Measurements from ENCODE around the gene PCSK9.
"Not testable (repeated sequence)": the region's sequence is repeated elsewhere in the genome, so short reads cannot be mapped to it uniquely, and the experiment has no call there.

PCSK9 gene

DNA sequence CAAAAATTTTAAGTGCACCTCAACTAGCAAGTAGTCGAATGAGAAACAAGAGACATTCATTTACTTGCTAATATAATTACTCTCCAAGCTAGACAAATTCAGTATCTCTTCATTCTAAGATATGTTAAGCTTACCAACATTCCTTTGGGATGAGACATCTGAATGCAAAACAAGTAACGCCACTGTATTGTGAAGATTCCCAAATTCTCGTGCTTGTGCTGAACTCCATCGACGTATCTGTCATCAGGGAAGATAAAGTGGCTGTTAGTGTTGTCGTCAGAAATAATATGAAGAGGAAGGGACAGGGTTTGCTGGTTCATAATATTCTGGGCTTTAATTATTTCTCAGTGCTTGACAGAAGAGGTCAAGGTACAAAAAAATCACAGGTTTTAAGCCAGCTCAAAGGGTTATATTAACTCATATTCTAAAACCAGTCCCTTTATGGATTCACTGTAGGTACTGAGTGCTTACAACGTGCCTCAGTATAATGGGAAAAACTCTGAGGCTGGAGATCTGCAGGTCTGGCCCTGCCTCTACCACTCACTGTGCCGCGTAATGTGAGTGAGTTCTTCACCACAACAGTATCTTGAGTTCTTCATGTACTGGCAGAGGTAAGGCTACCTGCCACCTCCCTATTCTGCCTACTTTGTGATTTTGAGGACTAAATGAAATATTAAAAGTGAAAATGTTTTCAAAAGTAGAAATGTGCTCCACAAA, 42.0 kb downstream of the PCSK9 start:
- DNase-seq (no peak), ATAC-seq (no peak)

DNA sequence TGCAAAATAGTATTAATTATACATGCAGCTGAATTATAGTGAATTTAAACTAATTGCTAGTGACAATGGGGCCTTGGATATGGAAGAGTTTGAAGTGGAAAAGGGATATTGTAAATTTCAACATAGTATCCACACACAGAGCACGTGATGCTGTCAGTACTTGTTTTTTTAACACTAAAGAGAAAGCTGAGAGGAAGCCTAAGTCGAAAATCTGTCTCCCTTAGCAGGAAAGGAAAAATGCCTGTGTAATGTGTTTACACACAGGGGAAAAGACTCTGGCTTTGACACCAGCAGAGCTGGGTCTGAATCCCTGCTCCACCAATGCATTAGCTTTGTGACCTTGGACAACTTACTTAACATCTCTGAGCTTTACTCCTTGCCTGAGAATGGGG, 42.6 kb downstream of the PCSK9 start:
- no peak for DNase-seq
- no peak for ATAC-seq

DNA sequence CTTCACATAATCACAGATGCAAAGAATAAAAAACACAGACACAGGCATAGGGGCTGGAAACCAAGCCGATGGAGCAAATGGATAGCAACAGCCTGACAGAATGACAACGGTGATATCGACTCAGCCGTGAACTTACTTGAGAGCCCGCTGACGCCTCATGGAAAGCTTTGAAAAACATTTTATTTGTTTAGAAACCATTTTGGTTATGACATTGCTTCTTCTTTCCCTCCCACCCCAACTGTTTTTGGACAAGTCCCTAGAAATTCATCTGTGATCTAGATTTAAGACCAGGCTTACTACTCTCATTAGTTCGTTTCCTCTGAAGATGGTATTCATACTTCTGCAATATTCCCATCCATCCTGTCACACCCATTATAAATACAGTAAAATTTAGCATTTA, 44.9 kb downstream of the PCSK9 start:
- no peak for ATAC-seq
- no peak for DNase-seq

DNA sequence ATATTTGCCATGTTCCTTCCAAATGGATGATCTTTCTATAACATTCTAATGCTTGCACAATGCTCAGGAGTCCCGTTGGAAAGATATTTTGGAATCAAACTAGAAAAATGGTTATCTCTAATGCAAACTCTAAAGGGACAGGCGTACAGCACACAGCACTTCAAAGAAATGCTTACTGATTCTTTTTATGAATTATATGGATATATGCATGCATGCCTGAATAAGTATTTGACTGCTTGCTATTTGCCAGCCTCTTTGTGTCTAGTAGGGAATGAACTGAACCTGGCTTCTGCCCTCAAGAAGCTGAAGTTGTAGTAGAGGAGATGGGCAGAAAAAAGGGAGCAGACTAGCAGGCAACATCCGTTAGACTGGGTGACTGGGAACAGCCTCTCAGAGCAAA, 48.1 kb downstream of the PCSK9 start:
- DNase-seq (no peak), ATAC-seq (no peak)

DNA sequence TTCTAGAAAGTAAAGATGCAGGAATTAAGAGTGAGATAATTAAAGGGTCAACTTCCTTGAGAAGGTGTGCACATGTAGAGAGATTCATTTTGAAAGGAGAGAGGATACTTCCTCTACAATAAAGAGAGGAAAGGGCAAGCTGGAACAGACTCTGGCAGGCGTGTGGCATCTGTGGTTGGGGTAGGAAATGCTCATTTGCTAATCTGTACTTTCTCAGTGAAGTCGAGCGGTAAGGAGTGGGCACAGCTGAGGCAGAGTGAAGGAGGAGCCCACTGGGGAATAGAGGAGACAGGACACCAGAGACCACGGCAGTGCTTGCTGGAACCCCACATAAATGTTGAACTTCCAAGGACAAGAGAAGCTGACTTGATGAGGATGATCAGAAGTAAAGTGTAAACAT, 49.1 kb downstream of the PCSK9 start:
- ATAC-seq, result peak; percentile 82

GRCh38 chr1:55089683-55090082, 50.3 kb downstream of the PCSK9 start:
- no peak for DNase-seq
- ATAC-seq, result no peak

More for the DNA sequence above, 49.1 kb downstream of the PCSK9 start:
- DNase-seq, result no peak

- DNase-seq (no peak), ATAC-seq (no peak)
Measured at GRCh38 chr1:55092475-55092874, 53.1 kb downstream of the PCSK9 start.

DNA sequence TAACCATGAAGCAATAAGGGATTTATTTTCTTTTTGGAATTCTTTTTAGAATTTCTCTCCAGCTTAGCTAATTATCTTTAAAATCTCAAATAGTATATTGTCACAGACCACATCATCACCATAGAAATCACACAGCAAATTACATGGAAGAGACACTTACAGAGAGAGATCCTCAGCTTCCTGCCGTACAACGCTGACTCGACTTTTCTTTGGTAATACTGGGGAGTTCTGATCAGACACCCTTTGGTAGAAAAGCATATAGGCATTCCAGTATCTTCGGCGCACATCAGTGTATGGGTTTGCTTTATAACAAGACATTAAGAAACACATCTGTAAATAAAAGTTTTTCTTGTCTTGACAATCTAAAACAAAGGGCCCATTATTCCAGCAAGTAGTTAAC, 55.7 kb downstream of the PCSK9 start:
- ATAC-seq (no peak), DNase-seq (no peak)

GRCh38 chr1:55103891-55104290, 64.5 kb downstream of the PCSK9 start:
- no peak for ATAC-seq
- no peak for DNase-seq

DNA sequence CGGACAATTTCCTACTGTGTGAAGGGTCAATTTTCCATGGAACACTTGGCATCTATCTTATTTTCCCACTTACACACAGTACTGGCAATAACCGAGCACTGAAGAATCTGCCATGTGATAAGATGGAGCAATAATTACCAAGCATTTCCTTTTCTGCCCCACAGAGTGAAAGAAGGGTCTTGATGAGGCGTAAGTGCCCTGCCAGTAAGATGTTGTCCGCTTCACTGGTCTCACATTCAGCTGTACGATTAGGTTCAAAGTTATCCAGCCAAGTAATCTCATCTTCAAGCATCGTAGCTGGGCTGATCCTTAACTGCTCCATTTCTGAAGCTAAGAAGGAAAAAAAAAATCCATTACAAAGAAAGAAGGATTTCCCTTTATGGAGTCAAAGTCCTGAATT, 67.8 kb downstream of the PCSK9 start:
- DNase-seq (no peak), ATAC-seq (no peak)

- ATAC-seq, result not testable (repeated sequence)
Measured at GRCh38 chr1:55109005-55109404, 69.7 kb downstream of the PCSK9 start.

More at GRCh38 chr1:55109005-55109404, 69.7 kb downstream of the PCSK9 start:
- DNase-seq, result not testable (repeated sequence)

Measured in stimulated activated naive CD8-positive, alpha-beta T cell treated with anti-CD3 and anti-CD28 coated beads, Interleukin-15, Interleukin-2, amounts not matched to agents 100 U/mL and 50 U/mL, for 24 hours (primary cell).